Measurements from ENCODE around the gene BBS5. TPM values are rescaled to one million over a fixed set of nuclear protein-coding genes. Genes with fewer than 3 reads are reported as not detected.

Gene BBS5
- total RNA-seq, 4 donors from 2014 or later = 1.6 to 12.3 (median 3.2) TPM

GRCh38 chr2:169509955-169510354, 30.7 kb downstream of the BBS5 start:
- Histone ChIP-seq H3K27me3 (no peaks in the 10 kb centered on the region), H3K27ac (no peak overlapping the region), H3K9me3 (no peaks in the 10 kb centered on the region), H3K4me1 (peaks cover 0 to 9% (median 4%) of the 10 kb centered on the region in 4 donors), H3K36me3 (no peaks in the 10 kb centered on the region), H3K4me3 (no peak overlapping the region)
- TF ChIP-seq POLR2AphosphoS5 (IDR thresholded peaks at IDR 0.05) (no peak), POLR2A (IDR thresholded peaks at IDR 0.05) (no peak), EP300 (IDR thresholded peaks at IDR 0.05; ENCODE audit: low read depth) (no peak)
- TF ChIP-seq, protein P1, sequence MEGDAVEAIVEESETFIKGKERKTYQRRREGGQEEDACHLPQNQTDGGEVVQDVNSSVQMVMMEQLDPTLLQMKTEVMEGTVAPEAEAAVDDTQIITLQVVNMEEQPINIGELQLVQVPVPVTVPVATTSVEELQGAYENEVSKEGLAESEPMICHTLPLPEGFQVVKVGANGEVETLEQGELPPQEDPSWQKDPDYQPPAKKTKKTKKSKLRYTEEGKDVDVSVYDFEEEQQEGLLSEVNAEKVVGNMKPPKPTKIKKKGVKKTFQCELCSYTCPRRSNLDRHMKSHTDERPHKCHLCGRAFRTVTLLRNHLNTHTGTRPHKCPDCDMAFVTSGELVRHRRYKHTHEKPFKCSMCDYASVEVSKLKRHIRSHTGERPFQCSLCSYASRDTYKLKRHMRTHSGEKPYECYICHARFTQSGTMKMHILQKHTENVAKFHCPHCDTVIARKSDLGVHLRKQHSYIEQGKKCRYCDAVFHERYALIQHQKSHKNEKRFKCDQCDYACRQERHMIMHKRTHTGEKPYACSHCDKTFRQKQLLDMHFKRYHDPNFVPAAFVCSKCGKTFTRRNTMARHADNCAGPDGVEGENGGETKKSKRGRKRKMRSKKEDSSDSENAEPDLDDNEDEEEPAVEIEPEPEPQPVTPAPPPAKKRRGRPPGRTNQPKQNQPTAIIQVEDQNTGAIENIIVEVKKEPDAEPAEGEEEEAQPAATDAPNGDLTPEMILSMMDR (IDR thresholded peaks at IDR 0.05) = no peak
- DNase-seq = no peak
- intact Hi-C loops (cut with DNase I; ENCODE audit: low total_unique reads) (no loop called here), in situ Hi-C loops (cut with MboI; ENCODE audit: low pct_ligation_motif_present in 1 of 4, low pct_unique_long_range_greater_than_20kb in 1 of 4, low sequenced_read_pairs in 3 of 4) (no loop called here)
- 95 to 100% methylated on average over 8 of the region's 8 CpGs for WGBS, 2 donors (ENCODE audit: low coverage in 1 of 2)

DNA sequence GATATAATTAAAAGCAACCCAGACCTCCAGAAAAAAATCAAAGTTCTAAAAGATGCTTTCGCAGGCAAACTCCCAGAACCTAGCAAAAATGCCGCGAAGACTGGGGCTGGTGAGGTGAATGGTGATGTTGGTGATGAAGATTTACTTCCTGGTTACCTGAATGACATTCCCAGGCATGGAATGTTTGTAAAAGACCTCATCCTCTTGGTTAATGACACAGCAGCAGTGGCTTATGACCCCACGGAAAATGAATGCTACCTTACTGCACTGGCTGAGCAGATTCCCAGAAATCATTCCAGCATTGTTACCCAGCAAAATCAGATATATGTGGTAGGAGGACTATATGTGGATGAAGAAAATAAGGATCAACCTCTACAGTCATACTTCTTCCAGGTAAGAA, 31.2 kb downstream of the BBS5 start:
- Histone ChIP-seq H3K4me3 (no peak overlapping the region), H3K9me3 (no peaks in the 10 kb centered on the region), H3K36me3 (no peaks in the 10 kb centered on the region), H3K27me3 (no peaks in the 10 kb centered on the region), H3K27ac (no peak overlapping the region), H3K4me1 (peaks cover 0 to 9% (median 4%) of the 10 kb centered on the region in 4 donors)
- intact Hi-C loops (cut with DNase I; ENCODE audit: low total_unique reads) (no loop called here), in situ Hi-C loops (cut with MboI; ENCODE audit: low pct_ligation_motif_present in 1 of 4, low pct_unique_long_range_greater_than_20kb in 1 of 4, low sequenced_read_pairs in 3 of 4) (no loop called here)
- DNase-seq = no peak
- TF ChIP-seq POLR2AphosphoS5 (IDR thresholded peaks at IDR 0.05) (no peak), POLR2A (IDR thresholded peaks at IDR 0.05) (no peak), EP300 (IDR thresholded peaks at IDR 0.05; ENCODE audit: low read depth) (no peak)
- 80 to 97% methylated on average over 1 to 4 of the region's 4 CpGs for WGBS, 2 donors (ENCODE audit: low coverage in 1 of 2)

DNA sequence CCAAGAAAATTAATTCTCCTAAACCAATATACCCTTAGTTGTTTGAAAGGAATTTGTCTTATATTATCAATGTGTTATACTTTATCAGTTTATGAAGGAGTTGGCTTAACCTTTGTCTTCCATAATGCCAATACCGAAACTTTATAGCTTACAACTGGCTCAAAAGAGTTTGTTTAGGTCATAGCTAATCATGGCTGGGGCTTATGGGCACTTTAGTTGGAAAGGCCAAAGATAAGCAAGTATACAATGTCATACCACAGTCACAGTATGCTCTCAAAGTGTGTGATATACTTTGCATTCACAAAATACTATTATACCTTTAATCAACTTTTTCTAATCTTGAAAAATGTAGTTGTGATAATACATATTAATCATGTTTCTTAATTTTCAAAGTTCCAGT, 32.5 kb downstream of the BBS5 start:
- no peak overlapping the region for H3K27ac ChIP-seq
- no peaks in the 10 kb centered on the region for H3K9me3 ChIP-seq
- peaks cover 0 to 9% (median 4%) of the 10 kb centered on the region in 4 donors for H3K4me1 ChIP-seq
- H3K36me3 ChIP-seq = no peaks in the 10 kb centered on the region
- H3K27me3 ChIP-seq = no peaks in the 10 kb centered on the region
- intact Hi-C loops (cut with DNase I; ENCODE audit: low total_unique reads) (no loop called here), in situ Hi-C loops (cut with MboI; ENCODE audit: low pct_ligation_motif_present in 1 of 4, low pct_unique_long_range_greater_than_20kb in 1 of 4, low sequenced_read_pairs in 3 of 4) (no loop called here)
- TF ChIP-seq EP300 (IDR thresholded peaks at IDR 0.05; ENCODE audit: low read depth) = no peak
- 61 to 71% methylated on average over 1 of the region's 1 CpG for WGBS, 2 donors (ENCODE audit: low coverage in 1 of 2)
- no peak overlapping the region for H3K4me3 ChIP-seq
- no peak for DNase-seq

DNA sequence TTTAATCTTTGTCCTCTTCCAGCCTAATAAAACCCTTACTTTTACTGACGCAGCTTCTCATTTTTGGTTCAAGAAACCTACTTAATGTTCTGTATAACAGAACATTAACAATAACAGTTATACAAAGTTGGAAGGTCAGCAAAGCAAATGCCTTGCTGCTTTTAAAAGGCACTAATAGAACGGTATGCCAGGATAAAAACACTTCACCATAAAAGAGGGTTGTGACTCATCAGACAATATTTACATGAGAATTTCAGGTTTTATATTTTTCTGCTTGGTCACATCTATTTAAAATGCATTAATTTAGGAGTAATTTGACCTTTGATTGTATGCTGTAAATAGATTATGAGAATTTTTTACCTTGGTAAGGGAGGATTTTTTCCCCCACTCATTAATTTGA, 33.2 kb downstream of the BBS5 start:
- TF ChIP-seq, protein P1 (IDR thresholded peaks at IDR 0.05) = no peak
- TF ChIP-seq POLR2A (IDR thresholded peaks at IDR 0.05) (no peak), EP300 (IDR thresholded peaks at IDR 0.05; ENCODE audit: low read depth) (no peak), POLR2AphosphoS5 (IDR thresholded peaks at IDR 0.05) (no peak)
- WGBS, 2 donors (ENCODE audit: low coverage in 1 of 2) = 46 to 66% methylated on average over 2 of the region's 2 CpGs
- no peak overlapping the region for H3K27ac ChIP-seq
- no peak for DNase-seq
- no peaks in the 10 kb centered on the region for H3K9me3 ChIP-seq
- H3K36me3 ChIP-seq = no peaks in the 10 kb centered on the region
- in situ Hi-C loops (cut with MboI; ENCODE audit: low pct_ligation_motif_present in 1 of 4, low pct_unique_long_range_greater_than_20kb in 1 of 4, low sequenced_read_pairs in 3 of 4) (no loop called here), intact Hi-C loops (cut with DNase I; ENCODE audit: low total_unique reads) (no loop called here)
- no peak overlapping the region for H3K4me3 ChIP-seq
- peaks cover 0 to 5% (median 1%) of the 10 kb centered on the region in 4 donors for H3K4me1 ChIP-seq
- no peaks in the 10 kb centered on the region for H3K27me3 ChIP-seq

DNA sequence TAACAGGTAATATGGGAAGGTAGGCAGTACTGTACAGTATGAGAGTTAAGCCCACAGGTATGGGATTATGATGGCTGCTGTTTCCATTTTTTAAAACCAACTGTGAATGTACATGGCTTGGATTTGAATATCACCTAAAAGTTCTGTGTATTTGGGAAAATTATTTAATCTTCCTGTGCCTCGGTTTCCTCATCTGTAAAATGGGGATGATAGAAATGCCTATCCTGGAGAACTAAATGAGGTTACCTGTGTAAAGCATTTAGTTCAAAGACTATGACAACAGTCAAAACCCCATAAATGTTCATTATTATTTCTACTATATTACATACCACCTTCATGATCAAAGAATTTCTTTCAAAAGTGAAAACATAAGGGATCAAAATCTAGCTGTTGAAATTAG, 33.8 kb downstream of the BBS5 start:
- Histone ChIP-seq H3K27ac (no peak overlapping the region), H3K27me3 (no peaks in the 10 kb centered on the region), H3K4me1 (no peaks in the 10 kb centered on the region), H3K4me3 (no peak overlapping the region), H3K36me3 (no peaks in the 10 kb centered on the region), H3K9me3 (no peaks in the 10 kb centered on the region)
- in situ Hi-C loops (cut with MboI; ENCODE audit: low pct_ligation_motif_present in 1 of 4, low pct_unique_long_range_greater_than_20kb in 1 of 4, low sequenced_read_pairs in 3 of 4) = no loop called here
- TF ChIP-seq EP300 (IDR thresholded peaks at IDR 0.05; ENCODE audit: low read depth) (no peak), POLR2A (IDR thresholded peaks at IDR 0.05) (no peak), POLR2AphosphoS5 (IDR thresholded peaks at IDR 0.05) (no peak)
- TF ChIP-seq, protein P1 (IDR thresholded peaks at IDR 0.05) = no peak
- intact Hi-C loops (cut with DNase I; ENCODE audit: low total_unique reads) = no loop called here
- no peak for DNase-seq
- 83 to 98% methylated on average over 1 of the region's 1 CpG for WGBS, 2 donors (ENCODE audit: low coverage in 1 of 2)

Data from transverse colon (tissue), 4 donors.